Stimulated activated CD8-positive, alpha-beta memory T cell treated with anti-CD3 and anti-CD28 coated beads, Interleukin-7, amount 100 ng/mL, for 4 hours (primary cell): ENCODE results near the gene MBOAT2.
"Not testable (repeated sequence)": the region's sequence is repeated elsewhere in the genome, so short reads cannot be mapped to it uniquely, and the experiment has no call there.

Source experiments
- DNase-seq, 2 donors: peaks; one replicate each; pipeline ENCODE4 v3.0.0-alpha.2; 2020; ENCODE audit warnings: low read depth in 2 of 2

MBOAT2 gene

GRCh38 chr2:8993196-8993901 lies 10.1 kb downstream of the MBOAT2 start:
- DNase-seq: no peak

DNA sequence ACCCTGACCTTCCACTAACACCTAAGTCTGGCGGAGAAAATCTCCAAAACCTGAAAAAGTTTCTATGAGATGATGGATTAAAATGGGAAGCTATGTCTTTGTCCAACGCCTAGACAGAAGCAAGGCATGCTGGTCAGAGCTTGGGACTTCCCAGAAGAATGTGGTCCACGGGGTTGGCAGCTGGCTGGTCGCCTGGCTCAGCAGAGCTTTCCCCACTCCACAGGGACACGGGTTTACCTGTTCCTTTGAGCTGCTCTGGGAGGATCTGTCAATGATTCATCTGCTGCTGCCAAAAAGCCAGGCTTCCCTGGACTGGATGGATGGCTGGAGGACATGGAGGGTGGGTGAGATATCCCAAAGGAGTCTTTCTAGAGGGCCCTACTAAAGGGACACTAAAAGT lies 10.8 kb downstream of the MBOAT2 start:
- no peak for DNase-seq

GRCh38 chr2:8989536-8990079 lies 13.9 kb downstream of the MBOAT2 start:
- no peak for DNase-seq

DNA sequence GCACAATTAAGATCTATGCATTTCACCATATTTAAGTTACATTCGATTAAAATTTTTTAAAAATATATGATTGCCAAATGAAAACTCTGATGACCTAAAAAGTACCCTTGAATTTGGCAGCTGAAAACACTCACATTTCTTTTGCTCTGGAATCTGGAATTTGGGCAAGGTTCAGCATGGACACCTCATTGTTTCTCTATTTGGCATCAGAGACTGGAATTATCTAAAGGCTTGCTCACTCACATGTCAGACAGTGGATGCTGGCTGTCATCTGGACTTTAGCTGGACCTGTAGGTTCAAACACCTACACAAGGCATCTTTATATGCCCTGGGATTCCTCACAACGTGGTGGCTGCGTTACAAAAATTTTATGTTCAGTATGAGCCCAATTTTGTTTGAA lies 16.1 kb downstream of the MBOAT2 start:
- no peak for DNase-seq

DNA sequence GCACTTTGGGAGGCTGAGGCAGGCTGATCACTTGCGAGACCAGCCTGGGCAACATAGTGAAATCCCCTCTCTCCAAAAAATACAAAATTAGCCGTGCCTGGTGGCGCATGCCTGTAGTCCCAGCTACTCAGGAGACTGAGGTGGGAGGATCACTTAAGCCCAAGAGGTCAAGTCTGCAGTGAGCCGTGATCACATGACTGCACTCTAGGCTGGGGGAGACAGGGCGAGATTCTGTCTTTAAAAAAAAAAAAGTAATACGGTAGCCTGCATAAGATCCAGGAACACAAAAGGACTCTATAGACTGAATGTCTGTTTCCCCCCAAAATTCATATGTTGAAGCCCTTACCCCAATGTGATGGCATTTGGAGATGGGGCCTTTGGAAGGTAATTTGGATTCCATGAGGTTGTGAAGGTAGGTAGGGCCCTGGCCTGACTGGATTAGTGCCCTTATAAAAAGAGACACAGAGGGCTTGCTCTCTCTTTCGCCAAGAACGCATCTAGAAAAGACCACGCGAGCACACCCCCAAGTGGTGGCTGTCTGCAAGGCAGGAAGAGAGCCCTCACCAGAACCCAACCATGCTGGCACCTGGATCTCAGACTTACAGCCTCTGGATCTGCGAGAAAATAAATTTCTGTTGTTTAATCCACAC lies 17.0 kb downstream of the MBOAT2 start:
- no peak for DNase-seq

- DNase-seq: no peak
These were observed 17.7 kb downstream of the MBOAT2 start for GRCh38 chr2:8985561-8986326.

GRCh38 chr2:8984855-8985254 lies 18.6 kb downstream of the MBOAT2 start:
- DNase-seq: no peak

GRCh38 chr2:8984157-8984556 lies 19.3 kb downstream of the MBOAT2 start:
- DNase-seq: no peak

GRCh38 chr2:8983571-8983970 lies 19.9 kb downstream of the MBOAT2 start:
- no peak for DNase-seq

DNA sequence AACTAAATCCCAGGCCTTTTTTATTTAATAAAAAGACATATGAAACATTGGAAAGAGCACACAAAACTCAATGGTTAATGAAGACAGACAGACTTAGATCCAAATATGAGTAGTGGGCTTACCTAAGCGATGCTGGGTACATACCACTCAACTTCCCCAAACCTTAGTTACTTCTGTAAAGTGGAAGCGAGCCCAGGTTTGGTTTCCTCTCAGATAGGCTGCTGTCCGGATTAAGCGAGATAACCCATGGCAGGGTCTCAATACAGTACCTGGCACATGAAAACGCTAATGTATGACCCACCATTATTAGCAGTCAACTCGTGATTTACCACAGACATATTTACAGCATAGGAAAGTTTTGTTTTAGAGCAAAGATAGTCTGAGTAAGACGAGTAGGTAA lies 21.6 kb downstream of the MBOAT2 start:
- DNase-seq: no peak

DNA sequence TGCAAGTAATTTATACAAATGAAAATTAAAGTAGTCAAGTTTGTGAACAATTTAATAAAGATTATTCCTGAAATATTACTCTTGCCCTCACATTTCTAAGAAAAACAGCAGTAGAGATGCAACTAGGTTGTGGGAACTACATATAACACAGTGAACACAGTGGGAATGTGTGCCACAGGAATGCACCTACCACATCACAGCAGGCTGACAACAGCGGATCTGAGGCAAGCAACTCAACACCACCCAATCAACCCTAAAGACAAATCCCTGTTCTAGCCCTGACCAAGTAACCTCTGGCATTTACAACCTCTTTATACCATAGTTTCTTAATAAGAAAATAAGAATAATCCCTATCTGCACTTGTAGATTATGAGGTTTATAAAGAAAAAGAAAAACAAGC lies 23.4 kb downstream of the MBOAT2 start:
- no peak for DNase-seq

GRCh38 chr2:8977758-8978157 lies 25.7 kb downstream of the MBOAT2 start:
- no peak for DNase-seq

DNA sequence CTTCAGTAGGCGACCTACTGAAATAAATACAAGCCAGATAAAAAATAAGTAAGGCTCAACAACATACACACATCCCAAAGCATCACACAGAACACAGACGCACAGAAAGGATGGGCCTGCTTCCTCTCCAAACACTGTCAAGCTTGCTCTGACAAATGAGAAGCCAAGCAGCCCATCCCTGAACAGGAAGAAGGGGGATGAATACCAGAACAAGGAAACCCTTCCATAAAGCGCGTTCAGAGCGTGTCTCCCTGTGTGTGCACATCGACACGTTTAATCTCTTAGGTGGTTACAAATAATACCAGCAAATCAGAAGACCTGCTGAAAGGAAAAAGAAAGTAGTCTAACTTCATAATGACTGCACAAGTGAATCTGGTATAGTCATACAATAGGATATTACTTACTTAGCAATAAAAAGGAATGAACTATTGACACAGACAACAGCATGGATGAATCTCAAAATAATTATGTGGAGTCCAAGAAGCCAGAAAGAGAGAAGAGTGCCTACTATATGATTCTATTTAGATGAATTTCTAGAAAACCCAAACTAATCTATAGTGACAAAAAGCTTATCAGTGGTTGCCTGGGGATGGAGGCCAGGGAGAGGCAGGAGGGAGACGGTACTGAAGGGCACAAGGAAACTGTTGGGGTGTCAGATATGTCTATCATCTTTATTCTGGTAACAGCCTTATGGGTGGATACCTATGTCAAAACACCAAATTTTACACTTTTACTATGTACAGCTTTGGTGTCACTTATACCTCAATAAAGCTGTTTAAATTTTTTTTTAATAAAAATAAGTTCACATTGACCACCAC lies 26.8 kb downstream of the MBOAT2 start:
- DNase-seq: no peak

DNA sequence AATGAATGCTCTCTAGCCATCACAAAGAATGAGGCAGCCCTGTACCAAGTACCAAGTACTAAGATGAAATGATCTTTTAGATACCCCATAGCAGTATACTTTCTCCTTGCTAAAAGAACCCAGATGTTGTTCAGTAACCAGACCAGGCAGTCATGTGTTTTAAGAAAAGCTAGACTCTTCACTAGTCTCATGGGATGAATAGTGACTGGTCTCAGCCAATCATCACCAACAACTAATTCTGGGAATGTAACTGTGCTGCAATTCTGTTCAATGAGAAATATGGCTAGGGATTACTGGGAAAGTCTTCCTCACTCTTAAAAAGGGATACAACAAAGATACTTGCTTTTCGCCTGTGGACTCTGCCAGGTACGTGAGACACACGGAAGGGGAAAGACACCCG lies 29.5 kb downstream of the MBOAT2 start:
- DNase-seq: no peak

GRCh38 chr2:8973017-8973416 lies 30.5 kb downstream of the MBOAT2 start:
- DNase-seq: not testable (repeated sequence)

DNA sequence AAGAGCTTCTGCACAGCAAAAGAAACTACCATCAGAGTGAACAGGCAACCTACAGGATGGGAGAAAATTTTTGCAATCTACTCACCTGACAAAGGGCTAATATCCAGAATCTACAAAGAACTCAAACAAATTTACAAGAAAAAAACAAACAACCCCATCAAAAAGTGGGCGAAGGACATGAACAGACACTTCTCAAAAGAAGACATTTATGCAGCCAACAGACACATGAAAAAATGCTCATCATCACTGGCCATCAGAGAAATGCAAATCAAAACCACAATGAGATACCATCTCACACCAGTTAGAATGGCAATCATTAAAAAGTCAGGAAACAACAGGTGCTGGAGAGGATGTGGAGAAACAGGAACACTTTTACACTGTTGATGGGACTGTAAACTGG lies 30.9 kb downstream of the MBOAT2 start:
- not testable (repeated sequence) for DNase-seq

- DNase-seq: not testable (repeated sequence)
These were observed 34.1 kb downstream of the MBOAT2 start for GRCh38 chr2:8969348-8969747.

GRCh38 chr2:8966123-8966908 lies 37.2 kb downstream of the MBOAT2 start:
- no peak for DNase-seq

GRCh38 chr2:8965216-8965969 lies 38.1 kb downstream of the MBOAT2 start:
- DNase-seq: no peak

- DNase-seq: no peak
These were observed 40.6 kb downstream of the MBOAT2 start for GRCh38 chr2:8962890-8963289.
